Smooth muscle cell (in vitro differentiated cells): ENCODE measurements around the gene EDEM3. TPM values are rescaled to one million over a fixed set of nuclear protein-coding genes. Genes with fewer than 3 reads are reported as not detected.

Source experiments
- DNase-seq: peaks from one replicate; lab custom pipeline; 2025; ENCODE audit not compliant: unreplicated experiment; lab: John Stamatoyannopoulos, UW
- H2AFZ ChIP-seq: fragments of 200-600 bp; sonication (generic); 2 replicates; pipeline ENCODE4 v1.6.0; 2016; ENCODE audit warnings: antibody characterized with exemption, low read depth, mild to moderate bottlenecking
- H3F3A ChIP-seq: fragments of 200-600 bp; sonication (generic); 2 replicates; pipeline ENCODE4 v1.6.0; 2017; ENCODE audit warnings: antibody characterized with exemption, low read depth
- H3K27ac ChIP-seq: fragments of 200-600 bp; sonication (generic); 2 replicates; pipeline ENCODE4 v1.5.1; 2016; ENCODE audit warnings: low read depth, mild to moderate bottlenecking
- H3K27me3 ChIP-seq: fragments of 200-600 bp; sonication (generic); 2 replicates; pipeline ENCODE4 v1.6.1; 2016; ENCODE audit warnings: low read depth, mild to moderate bottlenecking
- H3K36me3 ChIP-seq: fragments of 200-600 bp; sonication (generic); 2 replicates; pipeline ENCODE4 v1.5.1; 2016; ENCODE audit warnings: low read depth
- H3K4me1 ChIP-seq: fragments of 200-600 bp; sonication (generic); 2 replicates; pipeline ENCODE4 v1.5.1; 2016; ENCODE audit warnings: low read depth
- H3K4me2 ChIP-seq: fragments of 200-600 bp; sonication (generic); 2 replicates; pipeline ENCODE4 v1.6.0; 2016; ENCODE audit warnings: mild to moderate bottlenecking
- H3K4me3 ChIP-seq: fragments of 200-600 bp; sonication (generic); 2 replicates; pipeline ENCODE4 v1.5.1; 2016; ENCODE audit warnings: mild to moderate bottlenecking
- H3K79me2 ChIP-seq: fragments of 200-600 bp; sonication (generic); 2 replicates; pipeline ENCODE4 v1.6.0; 2016; ENCODE audit warnings: low read depth, mild to moderate bottlenecking
- H3K9ac ChIP-seq: fragments of 200-600 bp; sonication (generic); 2 replicates; pipeline ENCODE4 v1.6.0; 2016; ENCODE audit warnings: low read depth
- H3K9me3 ChIP-seq: fragments of 200-600 bp; sonication (generic); replicated peaks from 2 replicates; pipeline ENCODE4 v1.5.1; 2016; ENCODE audit warnings: low read depth
- H4K20me1 ChIP-seq: fragments of 200-600 bp; sonication (generic); 2 replicates; pipeline ENCODE4 v1.6.0; 2016; ENCODE audit warnings: low read depth
- CTCF ChIP-seq: fragments of 200-600 bp; sonication (generic); IDR thresholded peaks from 2 replicates; pipeline ENCODE4 v1.5.1; 2017; ENCODE audit warnings: borderline replicate concordance, mild to moderate bottlenecking, antibody characterized with exemption; ENCODE audit not compliant: insufficient read depth, poor library complexity, severe bottlenecking
- WGBS: methylation state at CpG from one replicate; pipeline ENCODE4 v1.1.7; 2016; ENCODE audit warnings: low lambda C conversion rate; 5-methylcytosine and 5-hydroxymethylcytosine counted together
- polyA plus RNA-seq: library from polyadenylated mRNA; unstranded; fragments of >200 nt; fragmentation: Nextera tagmentation; extraction: Ambion mirVana; gene quantifications from 2 replicates; pipeline ENCODE4 v1.2.1, GENCODE V29; 2016
- total RNA-seq: library from RNA; depleted of rRNA; stranded (reverse); fragments of >200 nt; gene quantifications from 2 replicates; pipeline ENCODE4 v1.2.3, GENCODE V29; 2014

The EDEM3 gene
- total and polyA plus RNA-seq, 2 experiments from 2014 or later = 12.9 to 44.3 TPM

DNA sequence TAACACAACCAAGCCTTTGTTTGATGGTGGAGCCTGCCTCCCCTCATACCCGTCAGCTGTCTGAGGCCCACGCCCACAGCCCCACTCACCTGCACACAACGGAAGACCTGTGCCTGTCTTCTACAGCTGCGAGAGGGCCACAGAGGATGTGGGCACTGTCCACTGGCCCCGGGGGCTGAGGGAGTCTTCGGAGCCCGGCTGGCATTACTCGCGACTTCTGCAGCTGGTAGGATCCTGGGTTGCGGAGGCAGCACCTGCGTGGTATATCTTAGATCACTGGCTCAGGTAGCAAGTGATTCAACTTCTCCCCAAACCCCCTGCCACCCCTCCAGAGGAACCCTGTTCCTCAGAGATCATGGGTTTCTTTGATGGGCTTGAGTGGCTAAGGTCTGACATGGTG is 109.9 kb downstream of the EDEM3 start:
- no peaks in the 10 kb centered on the region for H3K9me3 ChIP-seq
- H3K4me2 ChIP-seq = no peak overlapping the region
- no peaks in the 10 kb centered on the region for H3K79me2 ChIP-seq
- no peak for TF ChIP-seq CTCF
- H3K4me1 ChIP-seq = no peaks in the 10 kb centered on the region
- no peaks in the 10 kb centered on the region for H3K36me3 ChIP-seq
- WGBS = 96% methylated on average over 11 of the region's 11 CpGs
- H4K20me1 ChIP-seq = no peaks in the 10 kb centered on the region
- no peak overlapping the region for H3K4me3 ChIP-seq
- no peak overlapping the region for H3K27ac ChIP-seq
- H3K27me3 ChIP-seq = no peaks in the 10 kb centered on the region
- H3F3A ChIP-seq = no peaks in the 10 kb centered on the region
- no peak for DNase-seq
- no peak overlapping the region for H3K9ac ChIP-seq
- H2AFZ ChIP-seq = no peak overlapping the region

DNA sequence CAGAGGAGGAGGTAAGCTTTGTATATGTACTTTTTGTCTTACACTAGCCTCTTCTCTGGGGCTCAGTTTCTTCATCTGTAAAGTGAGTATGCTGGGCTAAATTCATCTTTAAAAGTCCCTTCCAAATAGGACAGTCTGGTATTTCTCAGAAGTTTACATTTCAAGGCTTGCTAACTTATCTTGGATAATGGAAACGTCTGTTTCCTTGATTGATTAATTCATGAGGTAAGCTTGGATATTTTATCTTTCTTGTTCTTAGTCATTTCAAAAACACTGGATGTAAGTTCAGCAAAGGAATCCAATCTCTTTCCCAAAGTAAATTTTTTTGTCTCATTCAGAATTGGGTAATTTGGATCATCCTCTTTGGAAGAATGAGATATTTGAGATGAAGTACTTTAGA is 111.0 kb downstream of the EDEM3 start:
- H3K36me3 ChIP-seq = no peaks in the 10 kb centered on the region
- H3K4me2 ChIP-seq = no peak overlapping the region
- H3K9me3 ChIP-seq = no peaks in the 10 kb centered on the region
- 29% methylated on average over 1 of the region's 1 CpG for WGBS
- no peak for DNase-seq
- no peaks in the 10 kb centered on the region for H3K79me2 ChIP-seq
- no peak overlapping the region for H2AFZ ChIP-seq
- no peak overlapping the region for H3K9ac ChIP-seq
- no peaks in the 10 kb centered on the region for H3F3A ChIP-seq
- H3K4me3 ChIP-seq = no peak overlapping the region
- H4K20me1 ChIP-seq = no peaks in the 10 kb centered on the region
- H3K4me1 ChIP-seq = no peaks in the 10 kb centered on the region
- TF ChIP-seq CTCF = no peak
- no peaks in the 10 kb centered on the region for H3K27me3 ChIP-seq
- no peak overlapping the region for H3K27ac ChIP-seq

DNA sequence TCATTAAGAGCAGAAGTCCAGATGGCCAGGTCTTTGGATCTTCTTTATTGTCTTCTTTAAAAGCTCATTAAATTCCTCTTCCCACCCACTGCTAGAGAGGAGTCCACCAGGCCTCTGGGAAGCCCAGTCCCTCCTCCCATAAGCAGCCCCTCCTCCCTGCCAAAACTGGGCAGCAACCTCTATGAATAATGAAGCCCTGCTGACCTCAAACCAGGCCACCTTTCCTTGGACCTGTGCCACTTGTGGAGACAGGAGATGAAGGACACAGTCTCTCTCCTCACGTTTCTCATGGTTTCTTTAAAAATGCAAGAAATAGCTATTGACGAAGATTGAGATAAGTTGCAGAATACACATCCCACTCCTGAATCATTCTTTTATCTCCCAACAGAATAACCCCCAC is 112.8 kb downstream of the EDEM3 start:
- no peak for TF ChIP-seq CTCF
- Histone ChIP-seq H3K27me3 (no peaks in the 10 kb centered on the region), H3F3A (no peaks in the 10 kb centered on the region), H3K4me2 (no peak overlapping the region), H3K27ac (no peak overlapping the region), H3K79me2 (no peaks in the 10 kb centered on the region), H3K36me3 (no peaks in the 10 kb centered on the region), H3K9ac (no peak overlapping the region), H3K9me3 (no peaks in the 10 kb centered on the region), H3K4me1 (no peaks in the 10 kb centered on the region), H2AFZ (no peak overlapping the region), H3K4me3 (no peak overlapping the region), H4K20me1 (no peaks in the 10 kb centered on the region)
- DNase-seq = no peak
- WGBS = 79% methylated on average over 2 of the region's 2 CpGs

- no peak for TF ChIP-seq CTCF
- H3K4me1 ChIP-seq = peaks cover 8% of the 10 kb centered on the region
- no peak overlapping the region for H3K4me2 ChIP-seq
- H2AFZ ChIP-seq = no peak overlapping the region
- H3K4me3 ChIP-seq = no peak overlapping the region
- H3K79me2 ChIP-seq = no peaks in the 10 kb centered on the region
- H3K36me3 ChIP-seq = no peaks in the 10 kb centered on the region
- H4K20me1 ChIP-seq = no peaks in the 10 kb centered on the region
- H3K27me3 ChIP-seq = no peaks in the 10 kb centered on the region
- WGBS = 100% methylated on average over 3 of the region's 3 CpGs
- no peak overlapping the region for H3K9ac ChIP-seq
- H3F3A ChIP-seq = no peaks in the 10 kb centered on the region
- no peaks in the 10 kb centered on the region for H3K9me3 ChIP-seq
- no peak for DNase-seq
- H3K27ac ChIP-seq = no peak overlapping the region
Observed at GRCh38 chr1:184640505-184640904, 114.2 kb downstream of the EDEM3 start.
